Measurements from ENCODE around the gene FAM227B.
"Not testable (repeated sequence)": the region's sequence is repeated elsewhere in the genome, so short reads cannot be mapped to it uniquely, and the experiment has no call there.

FAM227B gene

GRCh38 chr15:49366496-49366895, 254.1 kb downstream of the FAM227B start:
- peaks cover 9% of the 10 kb centered on the region for H3K36me3 Mint-ChIP-seq
- H3K27ac Mint-ChIP-seq, result no peak overlapping the region
- peaks cover 6% of the 10 kb centered on the region for H3K9me3 Mint-ChIP-seq (ENCODE audit: low read depth)
- no peak overlapping the region for H3K4me3 Mint-ChIP-seq
- H3K4me1 Mint-ChIP-seq (ENCODE audit: low read depth), result no peaks in the 10 kb centered on the region
- H3K27me3 Mint-ChIP-seq, result no peaks in the 10 kb centered on the region

- H3K4me3 Mint-ChIP-seq, result no peak overlapping the region
- no peaks in the 10 kb centered on the region for H3K4me1 Mint-ChIP-seq (ENCODE audit: low read depth)
- H3K36me3 Mint-ChIP-seq, result peaks cover 9% of the 10 kb centered on the region
- no peak overlapping the region for H3K27ac Mint-ChIP-seq
- H3K27me3 Mint-ChIP-seq, result no peaks in the 10 kb centered on the region
- peaks cover 9% of the 10 kb centered on the region for H3K9me3 Mint-ChIP-seq (ENCODE audit: low read depth)
Observed at GRCh38 chr15:49361370-49361769, 259.2 kb downstream of the FAM227B start.

GRCh38 chr15:49354439-49354838, 266.2 kb downstream of the FAM227B start:
- H3K4me3 Mint-ChIP-seq; H3K4me1 Mint-ChIP-seq (ENCODE audit: low read depth); H3K27ac Mint-ChIP-seq; H3K27me3 Mint-ChIP-seq: not testable (repeated sequence)
- H3K36me3 Mint-ChIP-seq, result peaks cover 12% of the 10 kb centered on the region
- peaks cover 10% of the 10 kb centered on the region for H3K9me3 Mint-ChIP-seq (ENCODE audit: low read depth)

GRCh38 chr15:49343546-49343945, 277.1 kb downstream of the FAM227B start:
- Mint-ChIP-seq H3K4me1 (ENCODE audit: low read depth) (no peaks in the 10 kb centered on the region), H3K4me3 (no peak overlapping the region), H3K36me3 (peaks cover 47% of the 10 kb centered on the region), H3K27ac (no peak overlapping the region), H3K9me3 (ENCODE audit: low read depth) (peaks cover 9% of the 10 kb centered on the region), H3K27me3 (no peaks in the 10 kb centered on the region)

GRCh38 chr15:49339656-49340055, 281.0 kb downstream of the FAM227B start:
- H3K4me1 Mint-ChIP-seq (ENCODE audit: low read depth), result no peaks in the 10 kb centered on the region
- H3K27me3 Mint-ChIP-seq, result no peaks in the 10 kb centered on the region
- peaks cover 36% of the 10 kb centered on the region for H3K36me3 Mint-ChIP-seq
- H3K9me3 Mint-ChIP-seq (ENCODE audit: low read depth), result peaks cover 5% of the 10 kb centered on the region
- no peak overlapping the region for H3K4me3 Mint-ChIP-seq
- H3K27ac Mint-ChIP-seq, result no peak overlapping the region

GRCh38 chr15:49331951-49332350, 288.7 kb downstream of the FAM227B start:
- H3K9me3 Mint-ChIP-seq (ENCODE audit: low read depth), result no peaks in the 10 kb centered on the region
- no peak overlapping the region for H3K27ac Mint-ChIP-seq
- no peak overlapping the region for H3K4me3 Mint-ChIP-seq
- H3K27me3 Mint-ChIP-seq, result no peaks in the 10 kb centered on the region
- peaks cover 21% of the 10 kb centered on the region for H3K36me3 Mint-ChIP-seq
- H3K4me1 Mint-ChIP-seq (ENCODE audit: low read depth), result no peaks in the 10 kb centered on the region

GRCh38 chr15:49331442-49331841, 289.2 kb downstream of the FAM227B start:
- Mint-ChIP-seq H3K27ac (no peak overlapping the region), H3K36me3 (peaks cover 18% of the 10 kb centered on the region), H3K4me3 (no peak overlapping the region), H3K27me3 (no peaks in the 10 kb centered on the region), H3K4me1 (ENCODE audit: low read depth) (no peaks in the 10 kb centered on the region), H3K9me3 (ENCODE audit: low read depth) (no peaks in the 10 kb centered on the region)

GRCh38 chr15:49330166-49330565, 290.5 kb downstream of the FAM227B start:
- no peak overlapping the region for H3K27ac Mint-ChIP-seq
- H3K4me3 Mint-ChIP-seq, result no peak overlapping the region

GRCh38 chr15:49328941-49329340, 291.7 kb downstream of the FAM227B start:
- H3K36me3 Mint-ChIP-seq, result peaks cover 17% of the 10 kb centered on the region
- H3K27me3 Mint-ChIP-seq, result no peaks in the 10 kb centered on the region
- H3K9me3 Mint-ChIP-seq (ENCODE audit: low read depth), result no peaks in the 10 kb centered on the region
- H3K4me1 Mint-ChIP-seq (ENCODE audit: low read depth), result no peaks in the 10 kb centered on the region
- no peak overlapping the region for H3K4me3 Mint-ChIP-seq
- no peak overlapping the region for H3K27ac Mint-ChIP-seq

More at GRCh38 chr15:49330166-49330565, 290.5 kb downstream of the FAM227B start:
- Mint-ChIP-seq H3K36me3 (peaks cover 17% of the 10 kb centered on the region), H3K4me1 (ENCODE audit: low read depth) (no peaks in the 10 kb centered on the region), H3K9me3 (ENCODE audit: low read depth) (no peaks in the 10 kb centered on the region), H3K27me3 (no peaks in the 10 kb centered on the region)

- Mint-ChIP-seq H3K27ac (no peak overlapping the region), H3K27me3 (no peaks in the 10 kb centered on the region), H3K36me3 (peaks cover 17% of the 10 kb centered on the region), H3K9me3 (ENCODE audit: low read depth) (no peaks in the 10 kb centered on the region), H3K4me1 (ENCODE audit: low read depth) (no peaks in the 10 kb centered on the region), H3K4me3 (no peak overlapping the region)
Observed at GRCh38 chr15:49327927-49328326, 292.7 kb downstream of the FAM227B start.

- Mint-ChIP-seq H3K27ac (peak overlapping the region; percentile 12), H3K4me1 (ENCODE audit: low read depth) (no peaks in the 10 kb centered on the region), H3K27me3 (no peaks in the 10 kb centered on the region), H3K36me3 (peaks cover 19% of the 10 kb centered on the region), H3K9me3 (ENCODE audit: low read depth) (no peaks in the 10 kb centered on the region), H3K4me3 (no peak overlapping the region)
Observed at GRCh38 chr15:49323207-49323606, 297.4 kb downstream of the FAM227B start.

GRCh38 chr15:49320351-49320750, 300.3 kb downstream of the FAM227B start:
- Mint-ChIP-seq H3K4me1 (ENCODE audit: low read depth) (no peaks in the 10 kb centered on the region), H3K36me3 (peaks cover 30% of the 10 kb centered on the region), H3K4me3 (no peak overlapping the region), H3K27ac (no peak overlapping the region), H3K9me3 (ENCODE audit: low read depth) (no peaks in the 10 kb centered on the region), H3K27me3 (no peaks in the 10 kb centered on the region)

GRCh38 chr15:49315391-49315823, 305.2 kb downstream of the FAM227B start:
- Mint-ChIP-seq H3K27ac (no peak overlapping the region), H3K4me3 (no peak overlapping the region), H3K9me3 (ENCODE audit: low read depth) (no peaks in the 10 kb centered on the region), H3K36me3 (peaks cover 41% of the 10 kb centered on the region), H3K27me3 (no peaks in the 10 kb centered on the region), H3K4me1 (ENCODE audit: low read depth) (peaks cover 2% of the 10 kb centered on the region)

- H3K4me1 Mint-ChIP-seq (ENCODE audit: low read depth), result peaks cover 6% of the 10 kb centered on the region
- H3K27ac Mint-ChIP-seq, result no peak overlapping the region
- H3K9me3 Mint-ChIP-seq (ENCODE audit: low read depth), result no peaks in the 10 kb centered on the region
- H3K27me3 Mint-ChIP-seq, result no peaks in the 10 kb centered on the region
- H3K4me3 Mint-ChIP-seq, result no peak overlapping the region
- H3K36me3 Mint-ChIP-seq, result peaks cover 46% of the 10 kb centered on the region
Observed at GRCh38 chr15:49314716-49315115, 305.9 kb downstream of the FAM227B start.

- Mint-ChIP-seq H3K9me3 (ENCODE audit: low read depth) (no peaks in the 10 kb centered on the region), H3K27me3 (no peaks in the 10 kb centered on the region)
Observed at GRCh38 chr15:49313650-49314049, 307.0 kb downstream of the FAM227B start.

GRCh38 chr15:49309889-49310288, 310.7 kb downstream of the FAM227B start:
- H3K4me1 Mint-ChIP-seq (ENCODE audit: low read depth), result peaks cover 6% of the 10 kb centered on the region
- no peak overlapping the region for H3K27ac Mint-ChIP-seq
- no peak overlapping the region for H3K4me3 Mint-ChIP-seq
- H3K9me3 Mint-ChIP-seq (ENCODE audit: low read depth), result no peaks in the 10 kb centered on the region
- H3K27me3 Mint-ChIP-seq, result no peaks in the 10 kb centered on the region
- H3K36me3 Mint-ChIP-seq, result peaks cover 53% of the 10 kb centered on the region

More at GRCh38 chr15:49313650-49314049, 307.0 kb downstream of the FAM227B start:
- Mint-ChIP-seq H3K27ac (no peak overlapping the region), H3K4me3 (no peak overlapping the region), H3K4me1 (ENCODE audit: low read depth) (peaks cover 6% of the 10 kb centered on the region), H3K36me3 (peaks cover 46% of the 10 kb centered on the region)

Measured in activated naive CD8-positive, alpha-beta T cell (primary cell).